ENCODE results near the gene BLTP3B. TPM values are rescaled to one million over a fixed set of nuclear protein-coding genes. Genes with fewer than 3 reads are reported as not detected.

Gene BLTP3B
- total RNA-seq, 2 donors from 2014 or later: 22.6 to 30.9 TPM

DNA sequence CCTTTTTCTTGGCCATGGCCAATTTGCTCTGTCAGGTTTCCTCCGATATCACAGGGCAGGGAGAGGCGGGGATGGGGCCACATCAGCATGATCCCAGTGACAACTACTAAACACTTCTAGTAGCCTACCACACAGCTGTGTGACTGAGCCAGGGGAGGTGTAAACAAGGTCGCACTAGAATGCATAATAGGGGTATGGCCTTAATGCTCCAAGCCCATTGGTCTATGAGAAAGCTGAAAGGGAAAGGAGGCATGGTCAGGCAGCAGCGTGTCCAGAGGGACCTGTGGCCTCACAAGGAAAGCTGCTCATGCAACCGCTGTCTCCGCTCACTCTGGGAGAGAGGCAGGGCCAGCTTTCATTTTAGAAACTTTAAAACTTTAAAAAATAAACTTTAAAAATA, 30.4 kb upstream of the BLTP3B start:
- Mint-ChIP-seq H3K27me3 (no peaks in the 10 kb centered on the region), H3K4me3 (no peak overlapping the region), H3K36me3 (ENCODE audit: low read depth) (no peaks in the 10 kb centered on the region), H3K4me1 (no peaks in the 10 kb centered on the region), H3K27ac (no peak overlapping the region)
- ATAC-seq (no peak), DNase-seq (no peak)
- H3K9me3 ChIP-seq (ENCODE audit: control insufficient read depth, low read length, poor library complexity, severe bottlenecking): no peaks in the 10 kb centered on the region

DNA sequence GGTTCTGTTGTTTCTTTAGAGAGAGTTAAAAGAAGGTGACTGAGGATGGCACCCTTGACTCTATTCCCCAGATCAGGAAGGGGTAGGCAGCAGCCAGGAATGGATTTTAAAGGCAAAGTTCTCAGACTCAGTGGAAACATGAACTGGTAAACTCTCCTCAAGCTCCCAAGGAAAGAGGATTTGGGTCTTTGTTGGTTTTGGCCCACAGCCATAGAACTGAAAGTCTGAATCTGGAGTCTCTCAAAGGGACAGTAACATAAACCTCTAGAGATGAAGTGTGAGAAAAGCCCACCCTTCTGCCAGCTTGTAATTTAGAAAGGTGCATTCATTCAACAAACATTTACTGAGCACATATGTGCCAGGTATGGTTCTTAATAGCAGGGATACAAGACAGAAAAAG, 28.6 kb upstream of the BLTP3B start:
- no peaks in the 10 kb centered on the region for H3K9me3 ChIP-seq (ENCODE audit: control insufficient read depth, low read length, poor library complexity, severe bottlenecking)
- no peak for DNase-seq
- Mint-ChIP-seq H3K27ac (no peak overlapping the region), H3K4me3 (no peak overlapping the region), H3K36me3 (ENCODE audit: low read depth) (peaks cover 4% of the 10 kb centered on the region), H3K4me1 (peaks cover 5% of the 10 kb centered on the region), H3K27me3 (no peaks in the 10 kb centered on the region)
- no peak for ATAC-seq

DNA sequence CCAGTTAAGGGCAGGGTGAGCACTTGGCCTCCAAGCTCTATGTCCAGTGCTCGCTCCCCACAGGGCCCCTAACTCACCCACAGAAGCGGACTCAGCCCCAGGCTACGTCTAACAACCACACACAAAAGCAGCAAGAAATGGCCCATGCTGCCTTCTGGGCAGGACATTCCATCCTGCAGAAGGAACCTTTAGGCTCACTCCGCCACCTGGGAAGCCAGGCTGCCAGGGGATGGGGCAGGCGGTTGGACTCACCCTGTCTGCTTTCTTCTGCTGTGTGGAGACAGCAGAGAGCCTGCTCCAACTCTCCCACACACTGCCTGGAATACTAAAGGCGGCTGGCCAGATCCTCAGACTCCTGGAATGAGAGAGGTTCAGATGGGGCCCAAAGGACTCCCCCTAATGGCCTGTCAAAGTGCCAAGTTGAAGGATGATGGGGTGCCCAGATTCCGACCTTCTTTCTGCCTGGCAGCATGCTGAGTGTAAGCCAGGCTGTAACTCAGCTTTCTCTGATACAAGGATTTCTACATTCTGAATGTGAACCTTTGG, 27.7 kb upstream of the BLTP3B start:
- ATAC-seq (no peak), DNase-seq (no peak)
- Mint-ChIP-seq H3K4me3 (no peak overlapping the region), H3K4me1 (peaks cover 5% of the 10 kb centered on the region), H3K36me3 (ENCODE audit: low read depth) (peaks cover 4% of the 10 kb centered on the region), H3K27me3 (no peaks in the 10 kb centered on the region), H3K27ac (no peak overlapping the region)
- H3K9me3 ChIP-seq (ENCODE audit: control insufficient read depth, low read length, poor library complexity, severe bottlenecking): no peaks in the 10 kb centered on the region

DNA sequence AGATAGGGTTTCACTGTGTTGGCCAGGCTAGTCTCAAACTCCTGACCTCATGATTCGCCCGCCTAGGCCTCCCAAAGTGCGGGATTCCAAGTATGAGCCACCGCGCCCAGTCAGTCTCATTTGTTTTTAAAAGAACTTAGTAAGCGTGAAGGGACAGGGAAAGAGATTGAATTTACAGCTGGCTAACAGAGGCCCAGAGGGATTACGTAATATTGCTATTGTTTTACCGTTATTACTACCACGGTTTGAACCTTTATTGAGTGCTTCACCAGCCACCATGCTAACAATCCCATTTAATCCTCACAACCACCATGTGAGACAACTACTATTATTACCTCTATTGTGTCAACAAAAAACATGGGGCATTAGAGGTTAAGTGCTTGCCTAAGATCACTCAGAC, 26.7 kb upstream of the BLTP3B start:
- Mint-ChIP-seq H3K27me3 (no peaks in the 10 kb centered on the region), H3K36me3 (ENCODE audit: low read depth) (peaks cover 4% of the 10 kb centered on the region), H3K27ac (no peak overlapping the region), H3K4me1 (peaks cover 5% of the 10 kb centered on the region), H3K4me3 (no peak overlapping the region)
- ATAC-seq (no peak), DNase-seq (no peak)
- no peaks in the 10 kb centered on the region for H3K9me3 ChIP-seq (ENCODE audit: control insufficient read depth, low read length, poor library complexity, severe bottlenecking)

DNA sequence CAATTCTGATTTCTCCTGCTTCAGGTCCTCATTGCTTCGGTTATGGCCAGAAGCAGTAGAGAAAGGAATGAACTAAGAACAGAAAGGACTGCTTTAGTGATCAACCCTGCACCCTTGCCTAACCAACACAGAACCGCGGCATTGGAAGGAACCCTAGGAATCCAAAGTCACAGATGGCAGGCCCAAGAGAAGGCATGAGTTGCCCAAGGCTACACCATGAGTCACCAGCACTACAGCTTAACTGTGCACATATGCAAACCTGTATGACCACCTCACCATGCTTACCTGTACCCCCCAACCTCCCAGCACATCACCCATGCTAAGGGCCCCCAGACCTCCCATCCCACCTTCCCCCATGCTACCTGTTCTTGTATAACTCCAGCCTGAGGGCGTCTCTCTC, 25.9 kb upstream of the BLTP3B start:
- H3K27ac Mint-ChIP-seq: no peak overlapping the region
- H3K36me3 Mint-ChIP-seq (ENCODE audit: low read depth): peaks cover 4% of the 10 kb centered on the region
- no peak overlapping the region for H3K4me3 Mint-ChIP-seq
- peaks cover 13% of the 10 kb centered on the region for H3K4me1 Mint-ChIP-seq
- no peaks in the 10 kb centered on the region for H3K27me3 Mint-ChIP-seq
- ATAC-seq: no peak
- DNase-seq: no peak
- no peaks in the 10 kb centered on the region for H3K9me3 ChIP-seq (ENCODE audit: control insufficient read depth, low read length, poor library complexity, severe bottlenecking)

DNA sequence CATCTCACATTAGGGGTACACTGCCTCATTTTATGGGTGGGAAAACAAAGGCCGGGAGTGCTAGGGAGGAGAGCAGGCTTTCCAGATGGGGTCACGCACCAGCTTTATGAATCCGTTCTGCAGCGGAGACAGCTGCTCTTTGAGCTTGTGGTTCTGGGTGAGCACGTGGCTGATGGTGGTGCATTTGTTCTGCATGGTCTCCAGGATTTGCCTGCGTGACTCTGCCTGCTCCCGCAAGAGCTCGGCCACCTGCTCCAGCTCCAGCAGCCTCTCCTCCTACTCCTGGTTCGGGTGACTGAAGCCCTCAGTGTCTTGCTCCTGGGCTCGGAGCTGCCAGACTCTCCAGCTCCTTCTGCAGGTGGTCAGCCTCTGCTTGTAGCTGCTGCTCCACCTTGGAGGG, 23.6 kb upstream of the BLTP3B start:
- Mint-ChIP-seq H3K4me3 (no peak overlapping the region), H3K36me3 (ENCODE audit: low read depth) (peaks cover 4% of the 10 kb centered on the region), H3K27me3 (no peaks in the 10 kb centered on the region), H3K4me1 (peaks cover 14% of the 10 kb centered on the region), H3K27ac (no peak overlapping the region)
- DNase-seq (no peak), ATAC-seq (no peak)
- no peaks in the 10 kb centered on the region for H3K9me3 ChIP-seq (ENCODE audit: control insufficient read depth, low read length, poor library complexity, severe bottlenecking)

DNA sequence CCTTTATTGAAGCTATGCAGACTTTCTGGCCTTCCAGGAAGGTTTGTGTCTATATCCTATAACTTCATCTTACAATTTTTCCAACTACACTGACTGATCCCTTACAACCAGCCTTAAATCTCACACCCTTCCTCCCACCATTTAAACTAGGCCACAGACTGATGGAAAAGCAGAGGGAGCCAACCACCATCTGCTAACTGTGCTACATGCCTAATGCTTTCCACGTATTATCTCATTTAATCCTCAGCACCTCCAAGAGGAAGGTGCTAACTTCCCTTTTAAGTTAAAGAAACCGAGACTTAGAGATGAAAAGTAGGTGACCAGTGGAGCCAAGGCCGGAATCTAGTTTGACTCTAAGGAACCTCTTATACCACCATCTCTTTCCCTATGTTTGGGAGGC, 22.7 kb upstream of the BLTP3B start:
- no peak overlapping the region for H3K4me3 Mint-ChIP-seq

DNA sequence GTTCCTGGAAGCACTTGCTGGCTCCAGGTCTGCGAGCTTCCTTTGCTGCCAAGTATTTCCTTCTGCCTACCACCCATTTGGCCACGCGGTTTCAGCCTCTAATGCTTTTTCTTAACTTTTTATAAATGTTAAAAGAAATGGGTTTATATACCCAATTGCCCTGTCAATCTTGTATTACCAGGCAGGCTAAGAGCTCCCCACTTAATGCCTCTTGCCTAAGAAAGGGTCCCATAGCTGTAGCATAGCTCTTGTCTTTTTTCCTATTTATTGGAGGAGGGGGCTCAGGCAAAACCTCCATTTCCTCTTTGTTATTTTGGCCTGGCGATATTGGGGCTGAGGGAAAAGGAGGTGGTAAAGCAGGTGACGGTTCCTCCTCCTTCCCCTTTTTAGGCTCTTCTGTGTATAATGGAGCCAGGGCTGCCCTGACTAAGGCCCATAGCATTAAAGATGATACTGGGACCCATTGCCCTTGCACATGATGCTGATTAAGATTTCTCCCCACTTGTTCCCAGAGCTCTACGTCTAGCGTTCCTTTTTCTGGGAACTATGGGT, 21.6 kb upstream of the BLTP3B start:
- no peaks in the 10 kb centered on the region for H3K9me3 ChIP-seq (ENCODE audit: control insufficient read depth, low read length, poor library complexity, severe bottlenecking)
- Mint-ChIP-seq H3K4me1 (peaks cover 14% of the 10 kb centered on the region), H3K27ac (no peak overlapping the region), H3K4me3 (peak overlapping the region; percentile 31), H3K36me3 (ENCODE audit: low read depth) (peaks cover 4% of the 10 kb centered on the region), H3K27me3 (no peaks in the 10 kb centered on the region)
- ATAC-seq: peak; percentile 3
- DNase-seq: no peak

More for the DNA sequence above, 22.7 kb upstream of the BLTP3B start:
- Mint-ChIP-seq H3K36me3 (ENCODE audit: low read depth) (peaks cover 4% of the 10 kb centered on the region), H3K27ac (no peak overlapping the region), H3K4me1 (peaks cover 14% of the 10 kb centered on the region), H3K27me3 (no peaks in the 10 kb centered on the region)
- ATAC-seq (no peak), DNase-seq (no peak)
- no peaks in the 10 kb centered on the region for H3K9me3 ChIP-seq (ENCODE audit: control insufficient read depth, low read length, poor library complexity, severe bottlenecking)

DNA sequence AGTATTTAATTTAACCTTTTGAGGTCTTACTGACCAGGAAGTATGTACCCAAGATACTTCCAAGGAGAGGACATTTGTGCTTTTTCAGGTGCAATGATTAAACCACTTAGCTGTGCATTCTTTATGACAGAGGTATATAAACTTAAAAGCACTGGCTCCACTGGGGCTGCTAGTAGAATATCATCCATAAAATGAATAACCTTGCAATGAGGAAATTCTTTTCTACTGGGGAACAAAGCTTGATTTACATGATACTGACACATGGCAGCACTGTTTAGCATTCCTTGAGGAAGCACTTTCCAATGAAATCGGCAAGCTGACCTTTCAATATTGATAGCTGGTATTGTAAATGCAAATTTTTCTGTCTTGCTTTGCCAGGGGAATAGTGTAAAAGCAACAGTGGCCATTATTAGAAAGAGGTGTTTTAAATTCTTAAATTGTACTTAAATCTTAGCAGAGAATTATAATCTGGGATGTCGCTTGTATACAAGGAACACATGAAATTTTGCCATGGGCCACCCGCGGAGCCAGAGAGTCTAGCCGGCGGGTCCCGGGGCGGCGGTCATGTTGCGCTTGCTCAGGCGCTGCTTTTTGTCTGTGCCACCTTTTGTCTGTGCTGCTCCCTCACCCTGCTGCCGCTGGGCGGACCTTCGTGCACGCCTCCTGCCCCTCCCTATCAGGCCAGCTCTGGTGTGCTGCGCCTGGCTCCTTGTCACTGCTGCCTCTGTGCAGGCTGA, 20.9 kb upstream of the BLTP3B start:
- no peaks in the 10 kb centered on the region for H3K9me3 ChIP-seq (ENCODE audit: control insufficient read depth, low read length, poor library complexity, severe bottlenecking)
- no peaks in the 10 kb centered on the region for H3K27me3 Mint-ChIP-seq
- DNase-seq (peak; percentile 45 to 52 (median 47)), ATAC-seq (peak; percentile 100)
- H3K36me3 Mint-ChIP-seq (ENCODE audit: low read depth): peaks cover 4% of the 10 kb centered on the region
- peaks cover 14% of the 10 kb centered on the region for H3K4me1 Mint-ChIP-seq
- H3K4me3 Mint-ChIP-seq: peak overlapping the region; percentile 31
- H3K27ac Mint-ChIP-seq: no peak overlapping the region

DNA sequence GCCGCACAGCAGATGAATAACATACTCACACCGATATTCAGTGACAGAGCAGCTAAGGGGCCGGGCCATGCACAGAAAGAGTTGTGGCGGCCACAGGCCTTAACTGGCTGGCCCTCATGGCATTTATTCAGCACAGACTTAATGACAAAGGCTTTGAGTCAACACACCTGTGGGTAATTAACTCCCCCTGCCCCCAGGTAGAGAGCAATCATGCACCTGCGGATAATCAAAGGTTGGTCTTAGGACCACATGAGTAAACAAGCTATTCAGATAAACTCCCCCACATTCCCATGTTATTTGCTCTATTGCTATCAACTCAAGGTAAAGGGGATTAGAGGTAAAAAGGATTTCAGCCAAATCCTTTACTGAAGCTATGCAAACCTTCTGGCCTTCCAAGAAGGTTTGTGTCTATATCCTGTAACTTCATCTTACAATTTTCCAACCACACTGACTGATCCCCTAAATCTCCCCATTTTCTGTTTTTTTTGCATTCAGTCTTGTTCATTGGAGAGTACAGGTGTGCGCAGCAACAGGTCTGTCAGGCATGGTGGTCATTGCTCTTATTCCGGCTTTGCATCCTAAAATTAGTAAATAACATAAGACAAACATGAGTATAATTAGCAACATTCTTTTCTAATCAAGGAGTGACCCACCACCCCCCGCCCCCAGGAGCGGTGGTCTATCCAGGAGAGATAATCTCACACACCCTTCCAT, 16.9 kb upstream of the BLTP3B start:
- H3K9me3 ChIP-seq (ENCODE audit: control insufficient read depth, low read length, poor library complexity, severe bottlenecking): no peaks in the 10 kb centered on the region
- H3K4me1 Mint-ChIP-seq: peaks cover 13% of the 10 kb centered on the region
- no peak overlapping the region for H3K27ac Mint-ChIP-seq
- no peaks in the 10 kb centered on the region for H3K36me3 Mint-ChIP-seq (ENCODE audit: low read depth)
- ATAC-seq: no peak
- no peak for DNase-seq
- H3K4me3 Mint-ChIP-seq: no peak overlapping the region
- H3K27me3 Mint-ChIP-seq: no peaks in the 10 kb centered on the region

DNA sequence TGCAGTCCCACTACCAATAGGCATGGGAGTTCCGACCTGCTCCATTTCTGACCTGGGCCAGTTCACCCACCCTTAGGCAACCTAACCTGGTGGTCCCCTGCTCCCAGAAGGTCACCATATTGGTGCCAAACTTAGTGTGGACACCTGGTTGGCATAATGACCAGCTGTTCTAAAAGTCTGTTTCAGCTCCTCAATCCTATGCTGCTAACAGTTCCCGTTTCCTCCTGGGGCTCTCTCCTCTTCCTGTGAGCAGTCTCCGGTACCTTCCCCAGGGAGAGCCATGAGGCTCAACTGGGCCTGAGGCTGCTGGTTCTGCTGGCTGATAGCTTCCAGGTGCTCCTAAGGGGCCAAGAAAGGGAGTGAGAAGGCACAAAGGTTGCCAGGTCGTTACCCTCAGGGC, 15.9 kb upstream of the BLTP3B start:
- Mint-ChIP-seq H3K4me3 (no peak overlapping the region), H3K4me1 (peaks cover 6% of the 10 kb centered on the region), H3K27ac (peak overlapping the region; percentile 85), H3K27me3 (no peaks in the 10 kb centered on the region), H3K36me3 (ENCODE audit: low read depth) (no peaks in the 10 kb centered on the region)
- no peak for DNase-seq
- ATAC-seq: no peak
- no peaks in the 10 kb centered on the region for H3K9me3 ChIP-seq (ENCODE audit: control insufficient read depth, low read length, poor library complexity, severe bottlenecking)

DNA sequence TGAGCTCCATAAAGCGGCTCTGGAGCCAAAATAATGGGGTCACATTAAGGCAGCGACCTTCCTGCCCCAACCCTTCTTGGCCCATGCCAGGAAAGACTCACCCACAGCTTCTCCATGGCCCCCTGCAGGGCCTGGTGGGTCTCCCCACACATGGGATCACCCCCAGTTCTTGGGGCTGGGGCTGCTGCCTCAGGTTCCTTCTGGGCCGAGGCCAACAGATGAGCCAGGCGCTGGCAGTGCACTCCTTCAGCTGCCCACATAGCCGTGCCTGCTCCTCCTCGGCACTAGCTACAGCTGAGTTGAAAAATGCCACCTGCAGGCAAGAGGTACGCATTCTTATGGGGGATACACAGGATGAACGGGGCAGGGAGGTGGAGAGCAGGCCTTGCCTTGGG, 14.8 kb upstream of the BLTP3B start:
- H3K9me3 ChIP-seq (ENCODE audit: control insufficient read depth, low read length, poor library complexity, severe bottlenecking): no peaks in the 10 kb centered on the region
- DNase-seq: no peak
- Mint-ChIP-seq H3K36me3 (ENCODE audit: low read depth) (no peaks in the 10 kb centered on the region), H3K27me3 (no peaks in the 10 kb centered on the region), H3K27ac (no peak overlapping the region), H3K4me3 (no peak overlapping the region), H3K4me1 (peaks cover 6% of the 10 kb centered on the region)
- no peak for ATAC-seq

DNA sequence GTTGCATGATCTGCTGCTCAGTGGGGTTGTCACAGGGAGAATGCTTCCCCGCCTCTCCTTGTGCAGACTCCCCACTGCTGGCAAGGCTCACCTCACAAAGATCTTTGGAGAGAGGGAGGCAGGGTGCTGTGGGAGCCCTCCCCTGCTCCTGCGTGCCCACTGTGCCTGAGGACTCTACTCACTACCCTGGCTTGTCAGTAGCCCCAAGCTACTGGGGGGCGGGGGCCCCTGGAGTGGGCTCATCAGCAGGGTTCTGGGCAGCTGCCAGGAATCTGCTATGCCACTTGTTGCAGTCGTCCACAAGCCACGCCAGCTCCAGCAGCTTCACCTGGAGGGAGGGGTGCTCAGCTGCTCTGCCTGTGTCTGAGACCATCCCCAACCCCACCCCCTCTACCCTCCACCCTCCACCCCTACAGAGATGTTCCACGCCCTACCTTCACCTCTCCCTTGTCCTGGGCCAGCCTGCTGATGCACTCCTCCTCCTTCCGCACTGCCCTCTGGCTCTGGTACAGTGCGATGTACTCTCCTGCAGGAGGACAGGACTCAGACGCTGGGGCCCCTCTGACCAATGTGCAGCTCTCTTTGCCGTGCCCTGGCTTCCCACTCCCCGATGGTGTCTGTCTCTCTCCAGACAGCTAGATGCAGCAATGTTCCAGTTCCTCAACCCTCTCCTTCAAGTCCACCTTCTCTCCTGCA, 14.2 kb upstream of the BLTP3B start:
- Mint-ChIP-seq H3K4me1 (peaks cover 6% of the 10 kb centered on the region), H3K4me3 (no peak overlapping the region), H3K27me3 (no peaks in the 10 kb centered on the region), H3K27ac (no peak overlapping the region), H3K36me3 (ENCODE audit: low read depth) (no peaks in the 10 kb centered on the region)
- no peaks in the 10 kb centered on the region for H3K9me3 ChIP-seq (ENCODE audit: control insufficient read depth, low read length, poor library complexity, severe bottlenecking)
- no peak for DNase-seq
- no peak for ATAC-seq

Data from T-helper 17 cell (primary cell).